GM12864 (cell line): ENCODE results near the gene SLC39A11.

ENCODE experiments used
- DNase-seq: peaks from one replicate; pipeline ENCODE4 v3.0.0-alpha.2; 2011; ENCODE audit warnings: low read depth
- H3K4me3 ChIP-seq: 2 replicates; pipeline ENCODE4 v1.5.1; 2011; ENCODE audit warnings: mild to moderate bottlenecking, low read depth, low read length, control low read depth
- TF ChIP-seq, protein P1 (sequence below): IDR thresholded peaks from 2 replicates; pipeline ENCODE4 v1.5.1; 2011; ENCODE audit warnings: low read depth, mild to moderate bottlenecking, moderate library complexity, low read length, control low read depth, inconsistent platforms; ENCODE audit errors: missing control alignments

The SLC39A11 gene

DNA sequence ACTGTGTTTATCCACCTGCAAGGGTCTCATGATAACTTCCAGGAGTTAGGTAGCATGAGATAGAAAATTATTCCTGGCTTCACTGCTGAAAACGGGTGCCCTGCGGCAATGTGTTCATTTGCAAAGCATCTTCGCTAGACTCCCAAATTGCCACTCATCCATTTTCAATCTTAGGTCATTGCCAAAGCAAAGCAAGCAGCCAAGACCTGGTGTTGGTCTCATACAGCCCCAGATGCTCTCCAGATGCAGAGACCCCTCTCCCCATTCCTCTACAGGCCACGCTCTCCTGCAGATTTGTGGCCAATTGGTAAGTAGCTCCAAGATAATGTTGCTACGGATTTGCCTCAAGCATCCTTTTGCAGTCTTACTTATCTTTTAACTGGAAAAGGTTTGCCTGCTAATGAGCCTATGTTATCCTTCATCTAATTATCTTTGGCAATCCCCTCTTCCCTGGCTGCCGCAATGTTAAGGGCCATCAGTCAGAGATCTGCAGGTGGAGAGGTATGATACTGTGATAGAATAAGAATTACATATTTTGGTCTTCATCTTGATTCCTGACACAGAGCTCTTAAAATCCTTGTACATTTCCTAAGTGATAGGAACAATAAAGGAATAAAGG lies 222.0 kb downstream of the SLC39A11 start:
- TF ChIP-seq, protein P1, sequence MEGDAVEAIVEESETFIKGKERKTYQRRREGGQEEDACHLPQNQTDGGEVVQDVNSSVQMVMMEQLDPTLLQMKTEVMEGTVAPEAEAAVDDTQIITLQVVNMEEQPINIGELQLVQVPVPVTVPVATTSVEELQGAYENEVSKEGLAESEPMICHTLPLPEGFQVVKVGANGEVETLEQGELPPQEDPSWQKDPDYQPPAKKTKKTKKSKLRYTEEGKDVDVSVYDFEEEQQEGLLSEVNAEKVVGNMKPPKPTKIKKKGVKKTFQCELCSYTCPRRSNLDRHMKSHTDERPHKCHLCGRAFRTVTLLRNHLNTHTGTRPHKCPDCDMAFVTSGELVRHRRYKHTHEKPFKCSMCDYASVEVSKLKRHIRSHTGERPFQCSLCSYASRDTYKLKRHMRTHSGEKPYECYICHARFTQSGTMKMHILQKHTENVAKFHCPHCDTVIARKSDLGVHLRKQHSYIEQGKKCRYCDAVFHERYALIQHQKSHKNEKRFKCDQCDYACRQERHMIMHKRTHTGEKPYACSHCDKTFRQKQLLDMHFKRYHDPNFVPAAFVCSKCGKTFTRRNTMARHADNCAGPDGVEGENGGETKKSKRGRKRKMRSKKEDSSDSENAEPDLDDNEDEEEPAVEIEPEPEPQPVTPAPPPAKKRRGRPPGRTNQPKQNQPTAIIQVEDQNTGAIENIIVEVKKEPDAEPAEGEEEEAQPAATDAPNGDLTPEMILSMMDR = no peak
- H3K4me3 ChIP-seq = no peak overlapping the region

DNA sequence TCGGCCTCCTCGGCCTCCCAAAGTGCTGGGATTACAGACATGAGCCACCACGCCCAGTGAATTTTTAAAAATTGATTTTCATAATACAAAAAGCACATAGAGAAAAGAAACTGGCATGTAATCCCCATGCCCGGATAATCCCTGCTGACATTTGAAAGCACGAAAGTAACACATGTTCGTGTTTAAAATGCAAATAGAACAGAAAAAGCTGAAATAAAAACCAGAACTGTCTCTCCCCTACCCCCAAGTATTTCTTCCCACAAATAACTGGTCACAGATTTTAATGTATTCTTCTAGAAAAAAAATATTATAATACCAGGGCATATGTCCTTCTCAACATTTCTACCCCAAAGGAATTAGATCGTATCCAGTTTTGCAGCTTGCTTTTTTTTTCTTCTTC lies 222.9 kb downstream of the SLC39A11 start:
- TF ChIP-seq, protein P1 = no peak
- no peak for DNase-seq
- no peak overlapping the region for H3K4me3 ChIP-seq

More for the DNA sequence above, 222.0 kb downstream of the SLC39A11 start:
- no peak for DNase-seq

DNA sequence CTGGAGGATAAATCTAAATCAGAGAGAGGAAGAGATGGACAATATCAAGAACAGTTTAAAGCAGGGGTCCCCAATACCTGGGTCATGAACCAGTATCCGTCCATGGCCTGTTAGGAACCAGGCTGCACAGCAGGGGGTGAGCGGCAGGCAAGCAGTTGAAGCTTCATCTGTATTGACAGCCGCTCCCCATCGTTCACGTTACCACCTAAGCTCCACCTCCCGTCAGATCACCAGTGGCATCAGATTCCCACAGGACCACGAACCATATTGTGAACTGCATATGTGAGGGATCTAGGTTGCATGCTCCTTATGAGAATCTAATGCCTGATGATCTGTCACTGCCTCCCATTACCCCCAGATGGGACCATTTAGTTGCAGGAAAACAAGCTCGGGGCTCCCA lies 226.5 kb downstream of the SLC39A11 start:
- TF ChIP-seq, protein P1 = no peak
- H3K4me3 ChIP-seq = no peak overlapping the region
- no peak for DNase-seq

DNA sequence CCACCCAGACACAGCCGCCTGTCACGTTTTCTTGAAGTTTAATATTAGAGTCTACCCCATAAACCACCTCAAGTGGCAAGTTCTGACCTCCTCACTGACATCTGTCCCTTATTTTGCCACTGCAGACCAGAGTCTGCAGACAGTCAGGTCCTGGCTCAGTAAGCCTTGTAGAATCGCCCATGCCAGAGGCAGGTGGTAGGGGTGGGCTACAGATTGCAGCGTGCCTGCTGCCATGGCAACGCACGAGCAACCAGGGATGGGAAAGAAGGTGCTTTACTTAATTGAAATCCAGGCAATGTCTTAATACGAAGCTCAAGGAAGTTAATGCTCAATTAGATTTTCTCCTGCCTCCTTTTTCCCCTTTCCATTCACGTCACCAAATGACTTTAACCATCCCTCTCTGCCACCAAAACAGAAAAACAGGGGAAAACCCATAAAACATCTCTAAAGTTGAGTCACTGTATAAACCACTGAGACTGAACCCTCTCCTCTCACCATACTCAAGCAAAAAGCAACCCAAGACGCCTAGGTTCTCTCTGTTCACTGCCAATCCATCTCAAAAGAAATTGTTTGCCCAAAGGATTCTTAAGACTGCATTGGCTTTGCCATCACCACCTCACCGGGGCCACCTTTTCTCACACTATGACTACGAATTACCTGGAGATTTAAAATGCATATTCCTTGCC lies 228.8 kb downstream of the SLC39A11 start:
- TF ChIP-seq, protein P1 = no peak
- DNase-seq = no peak
- no peak overlapping the region for H3K4me3 ChIP-seq

DNA sequence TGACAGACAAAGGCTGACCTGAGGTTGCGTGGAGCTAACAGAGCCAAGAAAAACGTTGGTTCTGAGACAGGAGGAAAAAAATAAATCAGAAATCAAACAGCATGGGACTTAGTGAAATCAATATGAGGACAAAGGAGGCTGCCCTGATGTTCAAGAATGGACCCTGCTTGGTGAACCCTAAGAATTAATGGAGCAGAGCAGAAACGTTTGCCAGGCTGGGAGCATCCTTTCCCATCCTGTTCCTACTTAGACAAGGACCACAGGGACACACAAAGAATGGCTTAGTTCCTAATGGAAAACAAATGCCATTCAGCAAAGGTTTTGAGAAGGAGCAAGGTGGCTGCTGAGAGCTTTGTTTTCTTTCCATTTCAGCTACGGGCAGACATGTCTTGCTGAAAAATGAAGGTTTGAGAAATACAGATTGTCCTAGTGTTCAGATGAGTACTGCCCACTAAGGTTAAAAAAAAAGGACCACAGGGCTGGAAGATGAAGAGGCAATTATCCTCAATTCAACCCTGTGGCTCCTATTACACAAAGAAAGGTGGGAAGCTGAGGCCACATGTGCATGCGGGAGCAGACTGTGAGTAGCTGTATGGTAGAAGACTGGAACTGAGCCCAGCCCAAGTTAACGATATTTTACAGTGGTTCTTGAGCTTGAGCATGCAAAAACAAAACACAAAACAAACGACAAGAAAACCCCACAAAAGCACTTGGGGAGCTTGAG lies 230.1 kb downstream of the SLC39A11 start:
- no peak for DNase-seq
- no peak overlapping the region for H3K4me3 ChIP-seq
- TF ChIP-seq, protein P1 = no peak

DNA sequence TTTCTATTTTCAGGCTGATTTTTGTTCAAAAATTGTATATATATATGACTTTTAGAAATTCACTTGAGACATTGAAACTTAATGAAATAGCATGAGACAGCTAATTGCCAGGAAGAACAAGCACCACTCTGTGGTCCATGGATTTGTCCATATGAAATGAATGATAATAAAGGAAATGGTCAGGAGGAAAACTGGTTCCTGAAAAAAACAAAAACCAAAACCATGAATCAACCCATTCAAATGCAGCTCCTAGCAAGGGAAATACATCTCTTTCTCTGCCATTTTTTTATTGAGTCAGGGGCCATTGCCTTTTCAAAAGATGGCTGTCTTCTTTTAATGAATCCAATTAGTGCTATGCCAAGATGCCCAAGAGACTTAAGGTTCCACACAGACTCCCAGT lies 230.7 kb downstream of the SLC39A11 start:
- TF ChIP-seq, protein P1 = no peak
- DNase-seq = no peak
- no peak overlapping the region for H3K4me3 ChIP-seq
